Ureter (tissue), 1 donor: ENCODE measurements around the gene TRPC4. TPM values are rescaled to one million over a fixed set of nuclear protein-coding genes. Genes with fewer than 3 reads are reported as not detected.
"Not testable (repeated sequence)": the region's sequence is repeated elsewhere in the genome, so short reads cannot be mapped to it uniquely, and the experiment has no call there.

Experiments used
- DNase-seq: peaks from one replicate; pipeline ENCODE4 v3.0.0-alpha.2; 2020; ENCODE audit warnings: low spot score
- total RNA-seq: library from RNA; stranded (reverse); gene quantifications from one replicate; pipeline ENCODE4 v1.2.4, GENCODE V29; 2023
- donor health status: DM: yes; HTN: yes; CAD: no.

TRPC4 gene
- total RNA-seq, 1 donor from 2014 or later: 3.4 TPM

- DNase-seq: no peak
Observed at GRCh38 chr13:37833411-37833810, 36.2 kb downstream of the TRPC4 start.

- DNase-seq: no peak
Observed at GRCh38 chr13:37816276-37816675, 53.3 kb downstream of the TRPC4 start.

GRCh38 chr13:37811441-37811840 lies 58.1 kb downstream of the TRPC4 start:
- no peak for DNase-seq

GRCh38 chr13:37806666-37807065 lies 62.9 kb downstream of the TRPC4 start:
- DNase-seq: no peak

- DNase-seq: no peak
Observed at GRCh38 chr13:37797631-37798030, 71.9 kb downstream of the TRPC4 start.

- DNase-seq: not testable (repeated sequence)
Observed at GRCh38 chr13:37796795-37797194, 72.8 kb downstream of the TRPC4 start.

GRCh38 chr13:37795326-37795725 lies 74.2 kb downstream of the TRPC4 start:
- no peak for DNase-seq

GRCh38 chr13:37791699-37792098 lies 77.9 kb downstream of the TRPC4 start:
- no peak for DNase-seq

- DNase-seq: no peak
Observed at GRCh38 chr13:37788346-37788745, 81.2 kb downstream of the TRPC4 start.

GRCh38 chr13:37777676-37778075 lies 91.9 kb downstream of the TRPC4 start:
- DNase-seq: no peak

GRCh38 chr13:37775871-37776270 lies 93.7 kb downstream of the TRPC4 start:
- no peak for DNase-seq

GRCh38 chr13:37772644-37773043 lies 96.9 kb downstream of the TRPC4 start:
- no peak for DNase-seq

GRCh38 chr13:37769545-37769944 lies 100.0 kb downstream of the TRPC4 start:
- no peak for DNase-seq

- no peak for DNase-seq
Observed at GRCh38 chr13:37769078-37769477, 100.5 kb downstream of the TRPC4 start.

- DNase-seq: no peak
Observed at GRCh38 chr13:37766502-37766901, 103.1 kb downstream of the TRPC4 start.

GRCh38 chr13:37755349-37755748 lies 114.2 kb downstream of the TRPC4 start:
- DNase-seq: no peak

GRCh38 chr13:37753776-37754175 lies 115.8 kb downstream of the TRPC4 start:
- DNase-seq: no peak

- DNase-seq: no peak
Observed at GRCh38 chr13:37752146-37752545, 117.4 kb downstream of the TRPC4 start.

GRCh38 chr13:37751025-37751424 lies 118.5 kb downstream of the TRPC4 start:
- no peak for DNase-seq

- DNase-seq: no peak
Observed at GRCh38 chr13:37748913-37749312, 120.7 kb downstream of the TRPC4 start.

- no peak for DNase-seq
Observed at GRCh38 chr13:37747071-37747612, 122.4 kb downstream of the TRPC4 start.

GRCh38 chr13:37741536-37741935 lies 128.0 kb downstream of the TRPC4 start:
- no peak for DNase-seq

GRCh38 chr13:37736045-37736444 lies 133.5 kb downstream of the TRPC4 start:
- no peak for DNase-seq

GRCh38 chr13:37735293-37735692 lies 134.3 kb downstream of the TRPC4 start:
- no peak for DNase-seq
